ENCODE data around the gene NTRK1. TPM values are rescaled to one million over a fixed set of nuclear protein-coding genes. Genes with fewer than 3 reads are reported as not detected.

The NTRK1 gene
- total and polyA plus RNA-seq, 3 experiments from 2014 or later, result 2.9 to 3.0 TPM; not detected in 1

GRCh38 chr1:156908541-156908940 is 47.9 kb downstream of the NTRK1 start:
- Histone ChIP-seq H3K27me3 (ENCODE audit: insufficient read depth, low read length, poor library complexity, severe bottlenecking) (no peaks in the 10 kb centered on the region), H3K27ac (ENCODE audit: low read depth, low read length) (no peak overlapping the region), H3K4me1 (ENCODE audit: insufficient read depth, low read length) (no peaks in the 10 kb centered on the region), H3K9me3 (ENCODE audit: low read length) (no peaks in the 10 kb centered on the region), H3K36me3 (ENCODE audit: insufficient read depth, low read length) (no peaks in the 10 kb centered on the region), H3K4me3 (ENCODE audit: low read length) (no peak overlapping the region)
- no peak overlapping the region for H3K27ac Mint-ChIP-seq
- H3K4me3 Mint-ChIP-seq, result no peak overlapping the region
- H3K4me1 Mint-ChIP-seq, result no peaks in the 10 kb centered on the region
- H3K9me3 Mint-ChIP-seq, result no peaks in the 10 kb centered on the region
- H3K27me3 Mint-ChIP-seq, result peaks cover 11 to 37% of the 10 kb centered on the region in 2 donors
- CTCF ChIA-PET, result no interaction called here
- no peak for DNase-seq
- POLR2A ChIA-PET, result no interaction called here
- H3K36me3 Mint-ChIP-seq, result no peaks in the 10 kb centered on the region

- no peaks in the 10 kb centered on the region for H3K4me1 Mint-ChIP-seq
- POLR2A ChIA-PET, result no interaction called here
These were observed 48.3 kb downstream of the NTRK1 start for GRCh38 chr1:156908955-156909354.

GRCh38 chr1:156909671-156910070 is 49.0 kb downstream of the NTRK1 start:
- Histone ChIP-seq H3K4me3 (ENCODE audit: low read length) (no peak overlapping the region), H3K36me3 (ENCODE audit: insufficient read depth, low read length) (no peaks in the 10 kb centered on the region), H3K27me3 (ENCODE audit: insufficient read depth, low read length, poor library complexity, severe bottlenecking) (no peaks in the 10 kb centered on the region), H3K4me1 (ENCODE audit: insufficient read depth, low read length) (no peaks in the 10 kb centered on the region), H3K9me3 (ENCODE audit: low read length) (no peaks in the 10 kb centered on the region), H3K27ac (ENCODE audit: low read depth, low read length) (no peak overlapping the region)
- Mint-ChIP-seq H3K4me1 (no peaks in the 10 kb centered on the region), H3K4me3 (no peak overlapping the region), H3K36me3 (no peaks in the 10 kb centered on the region), H3K27me3 (peaks cover 11 to 43% of the 10 kb centered on the region in 2 donors), H3K27ac (no peak overlapping the region), H3K9me3 (no peaks in the 10 kb centered on the region)
- no peak for DNase-seq
- CTCF ChIA-PET, result interaction anchor here (0.9 to 2.1 kb wide), 3 partner anchors 48 to 62 kb away, joined by 4 to 9 read pairs (median 6); no protein-coding TSS in a partner anchor
- POLR2A ChIA-PET, result no interaction called here

More at GRCh38 chr1:156908955-156909354, 48.3 kb downstream of the NTRK1 start:
- CTCF ChIA-PET, result interaction anchor here (0.9 to 2.1 kb wide), 3 partner anchors 47 to 63 kb away, joined by 4 to 9 read pairs (median 6); no protein-coding TSS in a partner anchor
- no peaks in the 10 kb centered on the region for H3K27me3 ChIP-seq (ENCODE audit: insufficient read depth, low read length, poor library complexity, severe bottlenecking)
- no peak overlapping the region for H3K4me3 ChIP-seq (ENCODE audit: low read length)
- H3K9me3 ChIP-seq (ENCODE audit: low read length), result no peaks in the 10 kb centered on the region
- Mint-ChIP-seq H3K36me3 (no peaks in the 10 kb centered on the region), H3K4me3 (no peak overlapping the region), H3K27ac (no peak overlapping the region), H3K9me3 (no peaks in the 10 kb centered on the region), H3K27me3 (peaks cover 11 to 37% of the 10 kb centered on the region in 2 donors)
- H3K27ac ChIP-seq (ENCODE audit: low read depth, low read length), result no peak overlapping the region
- no peak for DNase-seq
- no peaks in the 10 kb centered on the region for H3K4me1 ChIP-seq (ENCODE audit: insufficient read depth, low read length)
- H3K36me3 ChIP-seq (ENCODE audit: insufficient read depth, low read length), result no peaks in the 10 kb centered on the region

GRCh38 chr1:156910309-156910782 is 49.7 kb downstream of the NTRK1 start:
- POLR2A ChIA-PET, result no interaction called here
- Mint-ChIP-seq H3K36me3 (no peaks in the 10 kb centered on the region), H3K4me1 (no peaks in the 10 kb centered on the region), H3K27me3 (peaks cover 15 to 50% of the 10 kb centered on the region in 2 donors), H3K27ac (no peak overlapping the region), H3K9me3 (no peaks in the 10 kb centered on the region), H3K4me3 (no peak overlapping the region)
- no peak overlapping the region for H3K27ac ChIP-seq (ENCODE audit: low read depth, low read length)
- H3K4me3 ChIP-seq (ENCODE audit: low read length), result no peak overlapping the region
- CTCF ChIA-PET, result interaction anchor here (1.7 to 2.1 kb wide), 3 partner anchors 17 to 59 kb away, joined by 6 to 9 read pairs (median 7); no protein-coding TSS in a partner anchor
- no peaks in the 10 kb centered on the region for H3K36me3 ChIP-seq (ENCODE audit: insufficient read depth, low read length)
- H3K4me1 ChIP-seq (ENCODE audit: insufficient read depth, low read length), result no peaks in the 10 kb centered on the region
- H3K9me3 ChIP-seq (ENCODE audit: low read length), result no peaks in the 10 kb centered on the region
- peak; percentile 34 to 60 (median 47) for DNase-seq
- H3K27me3 ChIP-seq (ENCODE audit: insufficient read depth, low read length, poor library complexity, severe bottlenecking), result no peaks in the 10 kb centered on the region

GRCh38 chr1:156911577-156912298 is 51.1 kb downstream of the NTRK1 start:
- ChIA-PET CTCF (interaction anchor here (1.9 kb wide), 1 partner anchor 15 kb away, joined by 7 read pairs; no protein-coding TSS in a partner anchor), POLR2A (no interaction called here)
- Mint-ChIP-seq H3K36me3 (no peaks in the 10 kb centered on the region), H3K4me1 (no peaks in the 10 kb centered on the region), H3K27me3 (peaks cover 15 to 54% of the 10 kb centered on the region in 2 donors), H3K4me3 (no peak overlapping the region), H3K27ac (no peak overlapping the region), H3K9me3 (no peaks in the 10 kb centered on the region)
- no peak for DNase-seq
- no peaks in the 10 kb centered on the region for H3K36me3 ChIP-seq (ENCODE audit: insufficient read depth, low read length)
- no peaks in the 10 kb centered on the region for H3K9me3 ChIP-seq (ENCODE audit: low read length)
- H3K4me1 ChIP-seq (ENCODE audit: insufficient read depth, low read length), result no peaks in the 10 kb centered on the region
- no peak overlapping the region for H3K27ac ChIP-seq (ENCODE audit: low read depth, low read length)
- no peak overlapping the region for H3K4me3 ChIP-seq (ENCODE audit: low read length)
- H3K27me3 ChIP-seq (ENCODE audit: insufficient read depth, low read length, poor library complexity, severe bottlenecking), result no peaks in the 10 kb centered on the region

GRCh38 chr1:156912310-156912709 is 51.6 kb downstream of the NTRK1 start:
- no peak overlapping the region for H3K27ac ChIP-seq (ENCODE audit: low read depth, low read length)
- Mint-ChIP-seq H3K4me1 (no peaks in the 10 kb centered on the region), H3K9me3 (no peaks in the 10 kb centered on the region), H3K36me3 (no peaks in the 10 kb centered on the region), H3K27me3 (peaks cover 13 to 53% of the 10 kb centered on the region in 2 donors), H3K27ac (no peak overlapping the region), H3K4me3 (no peak overlapping the region)
- no peaks in the 10 kb centered on the region for H3K36me3 ChIP-seq (ENCODE audit: insufficient read depth, low read length)
- no peaks in the 10 kb centered on the region for H3K27me3 ChIP-seq (ENCODE audit: insufficient read depth, low read length, poor library complexity, severe bottlenecking)
- no peaks in the 10 kb centered on the region for H3K9me3 ChIP-seq (ENCODE audit: low read length)
- H3K4me1 ChIP-seq (ENCODE audit: insufficient read depth, low read length), result no peaks in the 10 kb centered on the region
- POLR2A ChIA-PET, result no interaction called here
- CTCF ChIA-PET, result interaction anchor here (1.9 kb wide), 1 partner anchor 15 kb away, joined by 7 read pairs; no protein-coding TSS in a partner anchor
- no peak overlapping the region for H3K4me3 ChIP-seq (ENCODE audit: low read length)
- no peak for DNase-seq

- no peaks in the 10 kb centered on the region for H3K27me3 ChIP-seq (ENCODE audit: insufficient read depth, low read length, poor library complexity, severe bottlenecking)
- Mint-ChIP-seq H3K9me3 (no peaks in the 10 kb centered on the region), H3K27ac (no peak overlapping the region), H3K4me1 (no peaks in the 10 kb centered on the region), H3K27me3 (peaks cover 21 to 56% of the 10 kb centered on the region in 2 donors), H3K4me3 (peak overlapping the region in 1 of 7 donors; percentile 65), H3K36me3 (no peaks in the 10 kb centered on the region)
- no peak overlapping the region for H3K4me3 ChIP-seq (ENCODE audit: low read length)
- DNase-seq, result no peak
- H3K9me3 ChIP-seq (ENCODE audit: low read length), result no peaks in the 10 kb centered on the region
- no peaks in the 10 kb centered on the region for H3K4me1 ChIP-seq (ENCODE audit: insufficient read depth, low read length)
- H3K27ac ChIP-seq (ENCODE audit: low read depth, low read length), result peak overlapping the region; percentile 79
- CTCF ChIA-PET, result no interaction called here
- H3K36me3 ChIP-seq (ENCODE audit: insufficient read depth, low read length), result no peaks in the 10 kb centered on the region
- POLR2A ChIA-PET, result no interaction called here
These were observed 52.5 kb downstream of the NTRK1 start for GRCh38 chr1:156912861-156913808.
